Fibroblast of gingiva (primary cell): ENCODE measurements around the gene LPIN1.

Source experiments
- DNase-seq: peaks from one replicate; pipeline ENCODE4 v3.0.0-alpha.2; 2011; ENCODE audit warnings: low read depth

The LPIN1 gene, protein sequence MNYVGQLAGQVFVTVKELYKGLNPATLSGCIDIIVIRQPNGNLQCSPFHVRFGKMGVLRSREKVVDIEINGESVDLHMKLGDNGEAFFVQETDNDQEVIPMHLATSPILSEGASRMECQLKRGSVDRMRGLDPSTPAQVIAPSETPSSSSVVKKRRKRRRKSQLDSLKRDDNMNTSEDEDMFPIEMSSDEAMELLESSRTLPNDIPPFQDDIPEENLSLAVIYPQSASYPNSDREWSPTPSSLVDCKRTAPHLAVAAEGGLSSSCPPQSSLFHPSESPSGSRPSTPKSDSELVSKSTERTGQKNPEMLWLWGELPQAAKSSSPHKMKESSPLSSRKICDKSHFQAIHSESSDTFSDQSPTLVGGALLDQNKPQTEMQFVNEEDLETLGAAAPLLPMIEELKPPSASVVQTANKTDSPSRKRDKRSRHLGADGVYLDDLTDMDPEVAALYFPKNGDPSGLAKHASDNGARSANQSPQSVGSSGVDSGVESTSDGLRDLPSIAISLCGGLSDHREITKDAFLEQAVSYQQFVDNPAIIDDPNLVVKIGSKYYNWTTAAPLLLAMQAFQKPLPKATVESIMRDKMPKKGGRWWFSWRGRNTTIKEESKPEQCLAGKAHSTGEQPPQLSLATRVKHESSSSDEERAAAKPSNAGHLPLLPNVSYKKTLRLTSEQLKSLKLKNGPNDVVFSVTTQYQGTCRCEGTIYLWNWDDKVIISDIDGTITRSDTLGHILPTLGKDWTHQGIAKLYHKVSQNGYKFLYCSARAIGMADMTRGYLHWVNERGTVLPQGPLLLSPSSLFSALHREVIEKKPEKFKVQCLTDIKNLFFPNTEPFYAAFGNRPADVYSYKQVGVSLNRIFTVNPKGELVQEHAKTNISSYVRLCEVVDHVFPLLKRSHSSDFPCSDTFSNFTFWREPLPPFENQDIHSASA

DNA sequence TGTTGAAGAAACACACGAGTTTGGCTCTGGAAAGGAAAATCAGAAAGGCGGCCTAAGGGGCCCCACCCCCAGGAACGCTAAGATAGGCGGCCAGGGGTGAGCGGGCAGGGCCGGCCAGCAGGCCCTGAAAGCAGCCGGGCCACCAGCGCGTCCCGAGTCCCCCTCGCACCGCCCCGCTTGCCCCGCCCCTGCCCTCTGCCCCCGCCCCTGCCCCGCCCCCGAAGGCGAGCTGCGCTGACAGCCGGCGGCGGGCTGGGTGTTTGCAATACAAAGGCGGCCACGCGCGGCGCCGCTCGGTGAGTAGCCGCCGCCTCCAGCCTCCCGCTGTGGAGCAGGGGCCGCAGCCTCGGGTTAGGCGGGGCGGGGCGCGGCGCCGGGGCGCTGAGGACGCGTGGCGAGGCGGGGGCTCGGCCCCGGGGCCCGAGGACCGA is at the start of gene LPIN1:
TSS of gene LPIN1 (plus strand) at position 257 of the 431 bp plus-strand sequence. CDS start 18,910 bp downstream, outside the sequence.
- peak; percentile 86 for DNase-seq

DNA sequence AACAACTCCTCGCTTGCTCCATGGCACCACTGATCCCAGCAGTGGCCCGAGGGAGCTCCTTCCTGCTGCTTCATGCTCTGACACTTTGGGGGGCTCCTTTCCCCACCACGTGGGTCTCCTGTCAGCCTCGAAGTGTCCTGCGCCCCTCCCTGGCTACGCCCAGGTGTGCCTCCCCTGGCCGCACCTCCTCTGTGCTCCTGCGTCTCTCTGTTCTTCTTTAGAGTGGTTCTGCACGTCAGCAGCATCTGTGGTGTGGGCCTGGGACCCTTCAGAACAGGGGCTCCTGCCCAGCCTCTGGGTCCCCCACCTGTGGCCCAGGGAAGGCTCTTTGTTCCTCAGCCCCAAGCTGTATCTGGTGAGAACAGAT is 49.7 kb upstream of the LPIN1 start:
- DNase-seq: no peak

DNA sequence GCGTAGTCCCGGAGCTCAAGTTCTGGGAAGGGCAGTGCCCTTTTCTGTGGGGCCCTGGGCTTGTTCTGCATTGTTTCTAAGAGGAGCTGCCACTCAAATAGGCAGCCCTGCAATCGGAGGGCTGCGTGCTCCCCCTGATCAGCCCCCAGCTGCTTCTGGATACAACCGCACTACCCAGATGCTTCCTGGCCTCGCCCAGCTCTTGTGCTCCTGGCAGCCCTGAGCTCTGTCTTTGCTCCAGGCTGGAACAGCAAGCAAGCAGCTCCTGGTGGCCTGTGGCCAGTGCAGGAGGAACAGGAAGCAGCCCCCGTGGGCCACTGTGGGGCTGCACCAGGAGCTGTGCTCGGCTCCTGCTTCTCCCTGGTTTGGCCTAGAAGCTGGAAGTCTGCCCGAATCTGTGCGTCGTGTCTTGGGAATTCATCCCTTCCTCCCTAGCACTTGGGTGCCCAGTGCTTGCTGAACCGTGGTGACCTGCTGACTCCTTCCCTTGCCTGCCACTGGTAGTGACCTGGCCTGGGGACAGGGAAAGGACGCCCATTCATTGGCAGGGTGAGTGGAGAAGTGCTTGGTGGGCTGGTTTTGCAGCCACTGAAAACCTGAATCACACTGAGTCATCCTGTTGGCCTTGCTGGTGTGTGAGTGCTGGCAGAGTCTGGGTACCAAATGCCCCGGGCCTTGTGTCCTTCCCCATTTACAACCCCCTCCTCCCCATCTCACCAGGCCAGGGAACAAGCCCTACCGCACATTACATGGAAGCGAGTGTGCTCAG is 49.1 kb upstream of the LPIN1 start:
- DNase-seq: peak; percentile 69

DNA sequence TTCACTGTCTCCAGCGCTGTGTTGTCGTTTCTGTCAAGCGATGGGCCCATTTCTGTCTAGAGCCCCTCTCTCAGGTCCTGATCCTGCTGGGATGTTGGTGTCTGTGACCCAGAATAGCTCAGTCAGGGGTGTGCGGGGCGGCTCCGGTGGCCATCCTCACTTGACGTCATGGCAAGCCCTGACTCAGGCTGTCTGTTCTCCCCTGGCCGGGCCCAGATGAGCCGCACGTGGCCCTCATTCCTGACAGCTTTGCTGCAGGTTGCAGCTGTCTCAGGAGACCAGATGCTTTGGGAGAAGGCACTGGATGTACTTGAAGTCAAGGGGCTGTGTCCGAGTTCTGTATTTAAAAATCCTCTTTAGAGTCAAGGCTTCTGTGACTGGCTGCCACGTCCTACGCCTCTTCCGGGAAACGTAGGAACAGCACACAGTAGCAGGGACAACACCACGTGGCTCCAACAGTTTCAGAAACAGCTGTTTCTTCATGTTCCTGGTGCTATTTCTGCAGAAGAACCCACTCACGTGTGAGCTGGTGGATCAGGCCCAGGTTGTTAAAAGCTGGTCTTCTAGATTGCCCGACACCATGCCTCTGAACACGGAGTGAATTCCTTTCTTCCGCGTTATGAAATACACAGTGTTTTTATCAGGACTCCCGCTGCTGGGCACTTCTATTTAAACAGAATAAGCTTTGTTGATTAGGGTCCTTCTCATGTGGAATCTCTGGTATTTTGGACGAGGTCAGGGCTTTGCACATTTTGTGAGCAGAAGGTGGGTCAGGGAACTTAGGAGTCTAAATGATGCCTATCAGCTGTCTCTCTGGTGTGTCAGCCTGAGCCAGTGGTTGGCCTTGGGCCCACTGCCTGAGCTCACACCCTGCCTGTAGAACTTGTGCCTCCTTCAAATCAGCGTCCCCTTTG is 48.2 kb upstream of the LPIN1 start:
- DNase-seq: peak; percentile 21

DNA sequence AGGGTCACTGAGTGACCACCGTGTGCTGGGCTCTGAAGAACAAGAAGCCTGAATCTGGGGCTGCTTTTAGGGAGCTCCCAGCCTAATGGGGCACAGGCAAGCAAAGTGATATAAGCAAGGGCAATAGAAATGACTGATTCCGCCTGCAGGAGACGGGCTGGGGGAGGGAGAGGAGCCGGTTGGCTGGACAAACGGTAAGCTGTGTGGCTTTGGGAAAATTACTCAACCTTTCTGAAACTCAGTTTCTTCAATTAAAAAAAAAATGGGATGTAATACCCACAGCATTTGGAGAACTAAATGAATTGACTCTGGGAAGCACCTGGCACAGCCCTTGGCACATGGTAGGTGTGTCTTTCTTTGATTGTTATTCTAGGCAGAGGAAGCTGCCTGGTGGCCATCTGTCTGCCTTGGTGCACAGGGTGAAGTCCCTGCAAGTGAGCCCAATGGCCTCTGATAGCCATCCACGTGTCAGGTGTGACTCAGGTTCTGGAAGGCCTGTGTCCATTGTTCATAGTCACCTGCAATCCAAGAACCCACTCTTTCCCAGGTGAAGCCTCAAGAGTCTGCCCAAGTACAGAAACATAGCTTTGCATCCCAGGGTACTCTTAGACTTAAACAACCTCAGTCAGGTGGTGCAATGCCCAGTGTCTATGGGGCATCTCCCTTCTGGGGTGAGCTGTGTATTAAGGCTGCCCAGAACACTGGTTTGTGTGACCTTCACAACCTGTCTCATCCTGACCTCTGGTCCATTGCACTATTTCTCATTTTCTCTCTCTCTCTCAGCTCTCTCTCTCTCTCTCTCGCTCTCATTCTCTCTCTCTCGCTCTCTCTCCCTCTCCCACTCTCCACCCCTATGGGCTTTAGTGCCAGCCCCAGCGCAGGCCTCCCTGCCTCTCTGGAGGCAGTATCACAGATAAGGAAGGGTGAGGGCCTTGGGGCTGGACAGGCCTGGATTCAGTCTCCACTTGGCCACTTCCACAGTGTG is 46.5 kb upstream of the LPIN1 start:
- DNase-seq: no peak

DNA sequence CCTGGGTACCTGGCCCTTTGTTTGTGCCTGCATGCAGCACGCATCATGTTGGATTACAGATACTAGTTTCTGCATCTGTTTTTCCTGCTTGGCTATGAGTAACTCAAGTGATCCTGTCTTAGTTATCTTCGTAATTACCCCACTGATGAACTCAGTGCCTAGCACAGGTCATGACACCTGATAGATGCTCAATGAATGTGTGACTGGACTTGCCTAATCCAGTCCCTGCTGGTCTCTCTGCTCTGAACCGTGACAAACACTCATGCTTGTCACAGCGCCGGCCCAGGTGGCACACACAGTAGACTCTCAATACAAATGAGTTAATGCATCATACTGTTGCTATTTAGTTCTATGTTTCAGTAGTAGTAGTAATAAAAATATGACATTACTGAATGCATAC is 45.2 kb upstream of the LPIN1 start:
- no peak for DNase-seq

DNA sequence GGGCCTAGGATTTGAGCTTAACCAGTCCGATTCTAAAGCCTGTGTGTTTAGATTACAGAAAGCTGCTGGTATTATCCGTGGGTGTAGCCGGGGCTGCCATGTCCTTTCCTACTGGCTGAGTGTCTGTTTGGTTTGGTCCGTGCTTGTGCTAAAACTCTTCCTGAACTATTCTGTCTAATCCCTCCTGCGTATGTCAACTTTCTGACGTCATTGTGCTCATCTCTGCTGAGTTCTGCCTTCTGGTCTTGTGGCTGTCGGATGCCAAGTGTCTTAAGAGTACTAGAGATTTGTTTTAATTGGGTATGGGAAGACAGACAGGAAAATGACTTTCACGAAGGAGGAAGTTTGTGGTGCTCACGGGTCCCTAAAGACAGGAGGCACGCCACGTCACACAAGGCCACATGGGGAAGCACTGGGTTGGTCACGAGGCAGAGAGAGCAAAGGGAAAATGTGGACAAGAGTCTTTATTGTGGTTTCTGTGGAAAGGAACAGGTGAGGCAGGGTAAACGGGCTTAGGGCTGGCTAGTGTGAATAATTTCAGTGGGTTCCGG is 44.6 kb upstream of the LPIN1 start:
- DNase-seq: no peak

DNA sequence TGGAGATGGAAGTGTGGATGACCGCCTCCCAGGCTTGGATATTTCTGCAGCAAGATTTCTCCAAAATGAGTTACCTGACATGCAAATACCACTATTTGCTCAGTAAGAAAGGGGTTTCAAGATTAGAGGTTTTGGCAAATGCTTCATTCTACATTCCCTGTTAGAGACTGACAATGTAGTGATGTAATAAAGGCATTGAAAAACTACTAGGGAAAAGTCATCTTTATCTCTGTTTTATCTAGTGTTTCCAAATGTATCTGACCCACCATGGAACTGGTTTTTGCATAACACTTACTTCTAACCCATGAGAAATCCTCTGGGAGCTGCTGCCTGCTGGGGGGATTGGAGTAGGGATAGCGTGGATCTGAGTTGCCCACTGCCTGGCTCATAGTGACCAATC is 43.5 kb upstream of the LPIN1 start:
- no peak for DNase-seq

DNA sequence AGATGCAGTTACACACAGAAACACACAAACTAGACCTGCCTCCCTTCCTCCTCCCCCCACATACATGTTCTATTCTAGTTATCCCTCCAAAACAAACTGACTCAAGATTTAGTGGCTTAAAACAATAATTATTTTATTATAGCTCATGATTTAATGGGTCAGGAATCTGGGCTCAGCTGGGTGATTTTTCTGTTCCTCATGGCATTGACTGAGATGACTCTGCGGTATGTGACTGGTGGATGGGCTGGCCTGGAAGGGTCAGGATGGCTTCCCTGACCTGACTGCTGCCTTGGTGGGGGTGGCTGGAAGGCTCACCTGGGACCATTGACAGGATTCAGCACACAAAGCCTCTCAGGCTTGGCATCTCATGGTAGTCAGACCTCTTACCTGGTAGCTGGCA is 42.7 kb upstream of the LPIN1 start:
- DNase-seq: no peak

DNA sequence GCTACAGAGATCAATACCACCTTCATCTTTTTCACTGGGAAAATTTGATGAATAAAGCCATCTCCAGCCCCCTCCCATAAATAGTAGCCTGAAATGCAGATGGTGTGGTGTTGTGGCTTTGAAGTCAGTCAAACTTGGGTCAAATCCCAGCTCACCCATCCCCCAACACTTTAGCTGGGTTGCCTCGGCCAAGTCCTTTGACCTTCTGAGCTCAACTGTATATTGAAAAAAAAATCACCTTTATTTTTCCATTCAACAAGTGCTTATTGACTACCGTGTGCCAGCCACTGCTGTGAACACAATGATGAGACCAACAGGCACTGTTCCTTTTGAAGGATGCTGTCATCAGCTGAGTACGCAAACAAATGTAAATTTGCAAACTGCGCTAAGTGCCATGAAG is 41.4 kb upstream of the LPIN1 start:
- no peak for DNase-seq

DNA sequence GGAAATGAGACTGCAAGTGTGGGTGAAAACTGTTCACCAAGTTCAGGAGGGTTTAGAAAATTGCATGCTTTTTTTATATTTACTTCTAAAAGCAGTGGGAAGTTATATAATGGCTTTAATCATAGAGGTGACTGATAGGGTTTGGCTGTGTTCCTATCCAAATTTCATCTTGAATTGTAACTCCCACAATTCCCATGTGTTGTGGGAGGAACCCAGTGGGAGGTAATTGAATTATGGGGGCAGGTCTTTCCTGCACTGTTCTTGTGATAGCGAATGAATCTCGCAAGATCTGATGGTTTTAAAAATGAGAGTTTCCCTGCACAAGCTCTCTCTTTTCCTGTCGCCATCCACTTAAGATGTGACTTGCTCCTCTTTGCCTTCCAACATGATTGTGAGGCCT is 40.7 kb upstream of the LPIN1 start:
- no peak for DNase-seq

DNA sequence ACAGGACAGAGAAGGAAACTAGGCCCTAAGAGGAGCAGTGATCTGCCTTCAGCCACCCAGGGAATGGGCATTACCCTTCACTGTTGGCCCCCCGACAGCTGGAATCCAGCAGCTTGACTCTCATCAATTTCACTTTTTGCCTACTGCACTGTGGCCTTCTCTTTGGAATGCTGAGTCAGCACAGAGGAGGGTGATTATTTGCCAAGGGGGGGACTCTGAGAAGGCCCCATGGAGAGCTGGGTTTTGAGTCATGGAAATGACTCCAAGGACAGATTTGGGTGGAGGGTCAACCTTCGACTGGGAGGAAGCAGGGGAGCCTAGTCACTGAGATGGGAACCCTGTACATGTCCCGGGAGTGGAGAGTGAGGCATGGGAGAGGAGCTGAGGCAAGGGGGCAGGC is 38.3 kb upstream of the LPIN1 start:
- peak; percentile 56 for DNase-seq

DNA sequence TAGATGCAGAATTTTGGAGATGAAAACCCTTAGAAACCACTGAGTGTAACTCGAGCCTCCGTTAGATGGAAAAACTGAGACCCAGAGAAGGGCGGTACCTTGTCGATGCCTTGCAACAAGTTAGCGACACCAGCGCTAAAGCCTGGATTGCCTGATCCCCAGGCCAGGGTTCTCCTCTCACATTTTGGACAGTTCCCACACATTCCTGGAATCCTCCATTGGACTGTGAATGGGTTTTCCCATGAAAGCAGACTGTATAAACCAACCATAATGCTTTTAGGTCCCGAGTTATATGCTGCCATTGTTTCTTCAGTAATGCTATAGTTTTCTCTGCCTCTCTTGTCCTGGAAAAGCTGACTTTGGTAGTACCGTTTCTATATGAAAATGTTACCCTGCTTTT is 37.1 kb upstream of the LPIN1 start:
- no peak for DNase-seq

DNA sequence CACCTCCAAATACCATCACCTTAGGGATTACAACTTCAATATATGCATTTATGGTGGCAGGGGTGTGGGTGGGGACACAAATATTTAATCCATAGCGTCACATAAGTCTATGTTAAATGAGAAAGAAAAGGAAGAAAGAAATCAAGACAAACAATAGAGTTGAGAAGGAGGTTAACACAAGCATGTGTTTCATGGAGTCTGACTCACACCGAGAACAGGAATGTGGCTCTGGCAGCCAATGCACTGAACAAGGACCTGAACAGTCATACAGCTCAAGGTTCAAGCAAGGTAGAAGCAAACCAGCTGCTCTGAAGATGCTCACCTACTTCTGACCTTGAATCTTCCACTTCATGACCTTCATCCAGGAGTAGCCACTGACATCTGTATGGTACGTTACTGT is 36.2 kb upstream of the LPIN1 start:
- DNase-seq: peak; percentile 58

DNA sequence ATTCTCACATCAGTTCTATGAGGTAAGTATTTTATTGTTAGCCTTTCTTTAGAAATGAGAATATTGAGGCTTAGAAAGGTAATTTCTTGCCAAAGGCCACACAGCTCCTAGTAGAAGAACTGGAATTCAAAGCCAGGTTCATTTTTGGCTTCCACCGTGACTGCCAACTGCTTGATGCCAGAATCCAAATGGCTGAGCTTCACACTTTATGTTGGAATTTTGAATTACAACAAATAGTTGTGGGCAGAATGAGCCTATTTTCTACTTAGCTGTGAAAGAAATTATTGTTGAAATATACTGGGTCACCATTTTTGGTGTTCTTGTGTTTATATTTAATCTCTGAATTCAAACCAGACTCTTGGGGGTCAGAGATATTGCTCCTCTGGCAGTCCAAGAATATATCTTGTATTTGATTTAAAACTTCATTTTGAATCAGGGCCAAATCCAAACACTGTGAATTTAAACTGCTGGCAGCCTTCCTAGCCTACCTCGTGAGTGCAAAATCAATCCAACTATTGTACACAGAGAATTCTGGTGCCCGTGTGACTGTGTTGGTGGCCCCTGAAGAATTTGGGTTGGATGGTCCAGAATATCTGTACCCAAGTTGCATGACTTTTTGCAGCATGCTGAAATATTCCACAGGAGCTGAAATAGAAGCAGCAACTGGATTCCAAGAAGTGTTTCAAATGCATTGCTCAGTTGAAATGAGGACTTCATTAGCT is 35.6 kb upstream of the LPIN1 start:
- peak; percentile 77 for DNase-seq

DNA sequence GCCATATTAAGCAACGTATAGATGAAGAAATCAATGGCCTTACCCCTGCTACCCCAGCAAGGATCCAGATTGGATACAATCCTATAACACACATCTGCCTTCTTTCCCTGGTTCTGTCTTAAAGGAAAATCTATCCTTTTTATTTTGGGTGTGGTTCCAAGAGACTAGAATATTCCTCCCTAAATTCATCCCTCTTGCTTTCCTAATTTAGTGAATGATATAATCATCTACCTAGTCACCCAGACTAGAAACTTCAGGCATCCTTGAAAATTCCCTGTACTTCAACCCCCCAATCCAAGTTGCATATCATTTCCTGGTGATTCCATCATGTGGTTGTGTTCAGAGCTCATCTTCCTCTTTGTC is 35.1 kb upstream of the LPIN1 start:
- DNase-seq: no peak

DNA sequence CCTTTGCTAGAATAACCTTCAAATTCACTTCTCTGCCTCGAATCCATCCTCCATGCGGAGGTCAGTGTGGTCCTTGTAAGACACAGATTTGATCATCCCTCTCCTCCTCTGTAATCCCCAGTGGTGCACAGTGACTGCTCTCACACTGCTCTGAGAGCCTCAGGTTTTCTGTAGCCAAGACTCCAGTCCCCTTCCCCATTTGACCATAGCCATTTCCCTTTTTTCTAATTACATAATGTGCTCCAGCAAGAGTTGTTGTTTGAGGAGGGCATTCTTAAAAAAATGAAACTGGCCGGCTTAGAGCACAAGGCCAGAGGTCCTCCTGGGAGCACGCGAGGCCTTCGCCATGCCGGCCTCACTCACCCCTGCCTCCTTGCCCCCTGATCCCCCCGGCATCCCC is 34.7 kb upstream of the LPIN1 start:
- DNase-seq: no peak

DNA sequence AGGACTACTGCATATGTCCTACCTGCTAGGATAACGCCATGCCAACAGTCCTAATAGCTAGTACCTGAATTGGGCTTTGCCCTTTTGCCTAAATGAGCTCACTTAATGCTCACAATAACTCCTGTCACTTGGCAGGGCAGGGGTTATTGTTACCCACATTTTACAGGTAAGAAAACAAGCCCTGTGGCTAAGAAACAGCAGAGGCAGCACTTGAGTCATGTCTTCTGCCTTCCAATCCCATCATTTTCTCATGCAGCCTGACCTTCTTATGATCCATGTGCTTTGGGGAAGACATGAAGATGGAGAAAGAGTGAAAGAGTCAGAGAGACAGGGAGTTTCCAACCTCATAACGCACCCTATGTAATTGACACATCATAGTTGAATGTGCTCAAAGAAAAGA is 33.6 kb upstream of the LPIN1 start:
- no peak for DNase-seq

DNA sequence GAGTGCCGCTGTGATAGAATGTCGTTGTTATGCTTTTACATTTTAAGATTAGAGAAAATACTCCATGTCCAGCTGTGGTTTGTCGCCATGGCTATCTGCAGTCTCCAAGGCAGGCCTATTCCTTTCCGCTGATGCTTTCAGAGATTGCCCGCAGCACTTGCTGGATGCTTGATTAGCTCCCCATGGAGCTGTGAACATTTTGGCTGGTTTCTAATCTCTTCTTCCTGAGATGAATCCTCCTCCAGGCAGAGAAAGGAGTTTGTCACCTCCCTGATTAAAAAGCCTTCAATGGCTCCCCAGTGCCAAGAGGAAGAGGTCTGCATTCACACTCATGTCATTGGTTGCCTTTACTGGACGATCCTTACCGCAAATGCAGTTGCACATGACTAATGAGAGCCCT is 32.6 kb upstream of the LPIN1 start:
- no peak for DNase-seq
